ENCODE data around the gene KATNB1.

Gene KATNB1, protein sequence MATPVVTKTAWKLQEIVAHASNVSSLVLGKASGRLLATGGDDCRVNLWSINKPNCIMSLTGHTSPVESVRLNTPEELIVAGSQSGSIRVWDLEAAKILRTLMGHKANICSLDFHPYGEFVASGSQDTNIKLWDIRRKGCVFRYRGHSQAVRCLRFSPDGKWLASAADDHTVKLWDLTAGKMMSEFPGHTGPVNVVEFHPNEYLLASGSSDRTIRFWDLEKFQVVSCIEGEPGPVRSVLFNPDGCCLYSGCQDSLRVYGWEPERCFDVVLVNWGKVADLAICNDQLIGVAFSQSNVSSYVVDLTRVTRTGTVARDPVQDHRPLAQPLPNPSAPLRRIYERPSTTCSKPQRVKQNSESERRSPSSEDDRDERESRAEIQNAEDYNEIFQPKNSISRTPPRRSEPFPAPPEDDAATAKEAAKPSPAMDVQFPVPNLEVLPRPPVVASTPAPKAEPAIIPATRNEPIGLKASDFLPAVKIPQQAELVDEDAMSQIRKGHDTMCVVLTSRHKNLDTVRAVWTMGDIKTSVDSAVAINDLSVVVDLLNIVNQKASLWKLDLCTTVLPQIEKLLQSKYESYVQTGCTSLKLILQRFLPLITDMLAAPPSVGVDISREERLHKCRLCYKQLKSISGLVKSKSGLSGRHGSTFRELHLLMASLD

GRCh38 chr16:57735755-57736418, at the start of gene KATNB1:
TSS of gene KATNB1 (plus strand) at chr16:57735770. CDS start at chr16:57737244, 1,474 bp downstream.
- DNase-seq, result no peak

- DNase-seq, result no peak
Measured at GRCh38 chr16:57686577-57686976, 49.0 kb upstream of the KATNB1 start.

DNA sequence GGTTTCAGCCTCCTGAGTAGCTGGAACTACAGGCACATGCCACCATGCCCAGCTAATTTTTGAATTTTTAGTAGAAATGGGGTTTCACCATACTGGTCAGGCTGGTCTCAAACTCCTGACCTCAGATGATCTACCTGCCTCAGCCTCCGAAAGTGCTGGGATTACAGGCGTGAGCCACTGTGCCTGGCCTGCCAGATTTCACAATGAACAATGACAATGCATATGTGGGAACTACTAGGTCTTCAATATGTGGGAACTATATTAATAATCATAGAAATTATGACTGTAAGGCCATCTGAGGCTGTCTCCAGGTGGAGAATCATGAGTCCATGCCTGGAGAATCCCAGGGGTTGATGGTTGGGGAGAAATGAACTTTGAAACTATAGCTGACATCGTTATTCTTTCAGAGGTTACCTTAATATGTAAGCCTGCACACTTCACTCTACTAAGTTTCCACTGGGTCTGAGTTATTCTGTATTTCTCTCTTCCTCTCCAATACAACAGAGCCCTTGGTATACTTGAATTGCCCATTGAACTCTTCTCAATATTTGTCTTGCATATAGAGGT, 48.1 kb upstream of the KATNB1 start:
- no peak for DNase-seq

DNA sequence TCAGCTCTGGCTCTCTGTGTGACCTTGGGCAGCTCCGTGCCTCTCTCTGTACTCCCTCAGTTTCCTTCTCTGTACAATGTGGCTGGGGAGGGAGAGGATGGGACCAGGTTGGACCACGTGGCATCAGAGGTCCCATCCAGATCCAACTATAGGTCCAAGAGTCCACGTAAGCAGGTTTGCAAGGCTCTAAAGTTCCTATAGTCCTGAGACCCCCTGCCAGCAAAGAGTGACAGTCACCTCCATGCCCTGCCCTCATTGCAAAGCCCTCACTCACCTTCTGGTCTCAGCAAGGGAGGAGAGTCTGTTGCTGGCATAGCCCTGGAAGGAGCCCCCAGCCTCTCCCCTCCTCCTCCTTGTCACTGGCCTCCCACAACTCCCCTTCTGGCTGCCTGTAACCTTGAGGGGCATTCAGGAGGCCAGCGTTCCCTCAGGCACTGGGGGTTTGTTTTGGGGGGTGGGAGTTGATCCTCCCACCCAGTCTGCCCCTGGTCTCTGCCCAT, 47.0 kb upstream of the KATNB1 start:
- no peak for DNase-seq

DNA sequence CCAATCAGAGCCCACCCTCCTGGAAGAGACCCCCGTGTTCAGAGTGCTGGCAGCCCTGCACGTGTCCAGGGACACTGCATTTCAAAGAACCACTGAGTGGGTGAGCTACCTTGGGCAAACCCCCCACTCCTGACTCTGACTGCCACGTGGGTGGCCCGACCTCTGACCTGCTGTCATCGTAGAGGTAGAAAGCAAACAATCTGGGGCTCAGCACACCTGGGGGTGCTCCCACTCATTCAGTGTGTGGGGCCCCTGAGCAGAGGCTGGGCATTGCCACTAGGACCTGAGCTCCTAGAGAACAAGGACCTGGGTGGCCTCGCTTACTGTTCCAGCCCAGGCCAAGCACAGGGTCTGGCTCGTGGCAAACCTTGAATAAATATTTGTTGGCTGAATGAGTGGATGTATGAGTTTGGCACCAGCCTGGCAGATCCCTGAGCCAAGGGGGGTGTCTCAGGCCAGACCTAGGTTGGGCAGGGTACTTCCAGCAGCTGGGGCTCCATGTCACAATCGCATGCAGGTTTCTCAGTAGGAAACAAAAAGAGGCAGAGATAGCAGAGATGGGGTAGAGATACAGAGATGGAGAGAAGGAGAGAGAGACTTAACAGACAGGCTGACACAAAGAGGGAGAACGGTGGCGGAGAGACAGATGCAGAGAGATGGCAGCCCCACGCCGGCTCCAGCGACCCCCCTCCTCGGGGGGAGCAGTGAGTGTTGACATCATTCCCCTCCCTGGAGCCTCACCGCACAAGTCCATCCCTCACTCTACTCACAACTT, 46.4 kb upstream of the KATNB1 start:
- no peak for DNase-seq

- no peak for DNase-seq
Measured at GRCh38 chr16:57689762-57690558, 45.6 kb upstream of the KATNB1 start.

DNA sequence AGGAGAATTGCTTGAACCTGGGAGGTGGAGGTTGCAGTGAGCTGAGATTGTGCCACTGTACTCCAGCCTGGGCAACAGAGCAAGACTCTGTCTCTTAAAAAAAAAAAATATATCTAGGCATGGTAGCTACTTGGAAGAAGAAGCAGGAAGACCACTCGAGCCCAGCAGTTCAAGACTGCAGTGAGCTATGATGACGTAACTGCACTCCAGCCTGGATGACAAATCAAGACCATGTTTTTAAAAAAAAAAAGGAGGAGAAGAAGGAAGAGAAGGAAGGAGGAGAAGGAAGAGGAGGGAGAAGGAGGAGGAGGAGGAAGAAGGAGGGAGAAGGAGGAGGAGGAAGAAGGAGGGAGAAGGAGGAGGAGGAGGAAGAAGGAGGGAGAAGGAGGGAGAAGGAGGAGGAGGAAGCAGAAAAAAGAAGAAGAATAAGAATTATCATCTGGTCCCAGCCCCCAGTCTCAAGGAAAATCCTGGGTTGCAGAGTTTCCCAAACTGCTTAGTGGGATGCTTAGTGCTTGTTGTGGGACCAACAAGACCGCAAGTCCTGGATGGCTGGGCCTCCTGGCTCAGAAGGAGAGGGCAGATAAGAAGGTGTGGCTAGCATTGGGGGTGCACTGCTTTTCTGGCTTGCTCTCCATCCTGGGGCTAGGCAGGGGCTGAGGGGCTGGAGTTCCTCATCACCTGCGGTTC, 44.6 kb upstream of the KATNB1 start:
- DNase-seq, result no peak

- no peak for DNase-seq
Measured at GRCh38 chr16:57692636-57693035, 42.9 kb upstream of the KATNB1 start.

DNA sequence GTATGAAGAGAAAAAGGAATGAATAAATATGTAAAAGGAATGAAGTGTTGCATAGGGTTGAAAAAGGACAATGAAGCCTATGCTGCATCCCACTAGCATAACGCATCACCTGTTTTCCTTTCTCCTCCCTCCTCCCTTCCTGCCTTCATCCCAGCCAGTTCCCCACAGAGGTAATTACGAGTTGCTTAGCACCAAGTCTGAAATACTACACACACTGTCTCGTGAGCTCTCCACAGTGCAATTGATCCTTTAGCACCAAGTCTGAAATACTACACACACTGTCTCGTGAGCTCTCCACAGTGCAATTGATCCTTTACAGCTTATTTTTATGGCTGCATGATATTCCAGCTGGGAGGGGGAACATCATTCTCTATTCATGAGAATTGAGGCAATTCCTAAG, 42.0 kb upstream of the KATNB1 start:
- DNase-seq, result no peak

DNA sequence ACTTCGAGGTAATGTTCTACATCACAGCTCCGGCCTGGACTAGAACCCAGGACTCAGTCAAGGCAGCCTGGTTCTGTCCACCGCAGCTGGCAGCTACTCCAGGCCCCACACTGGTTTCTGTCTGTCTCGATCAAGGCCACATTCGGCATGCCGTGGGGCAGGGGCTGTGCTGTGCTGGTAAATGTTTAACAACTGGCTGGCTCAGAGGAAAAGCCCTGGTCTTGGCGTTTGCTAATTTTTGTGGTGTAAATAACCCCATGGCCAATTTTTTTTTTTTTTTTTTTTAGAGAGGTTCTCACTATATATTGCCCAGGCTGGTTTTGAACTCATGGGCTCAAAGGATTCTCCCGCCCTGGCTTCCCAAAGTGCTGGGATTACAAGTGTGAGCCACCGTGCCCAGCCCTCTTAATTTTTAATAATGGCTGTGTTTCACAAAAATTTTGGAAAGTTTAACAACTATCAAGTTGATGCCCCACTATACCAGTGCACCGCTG, 41.3 kb upstream of the KATNB1 start:
- no peak for DNase-seq

- no peak for DNase-seq
Measured at GRCh38 chr16:57694725-57695679, 40.6 kb upstream of the KATNB1 start, which contains the start of gene DRC7. TSS of gene DRC7 (plus strand) at chr16:57694806. CDS start at chr16:57697950, 3,144 bp downstream.

DNA sequence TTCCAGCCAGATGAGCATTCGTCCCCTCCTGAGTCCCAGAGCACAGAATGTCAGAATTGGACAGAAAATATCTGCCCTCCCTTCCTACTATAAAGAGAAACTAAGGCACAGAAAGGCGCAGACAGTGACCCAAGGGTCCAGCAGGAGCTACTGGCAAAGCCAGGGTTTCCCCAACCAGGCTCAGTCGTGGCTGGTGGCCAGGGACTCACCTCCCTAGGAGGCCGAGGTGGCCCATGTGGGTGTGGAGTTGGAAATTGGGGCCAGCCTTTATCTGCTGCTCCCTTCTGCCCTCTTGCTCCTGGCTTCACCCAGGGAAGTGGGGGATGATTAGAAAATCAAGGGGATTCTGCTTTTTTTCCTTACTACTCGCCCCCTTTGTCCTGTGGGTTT, 39.9 kb upstream of the KATNB1 start:
- DNase-seq, result no peak

- DNase-seq, result no peak
Measured at GRCh38 chr16:57696240-57696639, 39.3 kb upstream of the KATNB1 start.

DNA sequence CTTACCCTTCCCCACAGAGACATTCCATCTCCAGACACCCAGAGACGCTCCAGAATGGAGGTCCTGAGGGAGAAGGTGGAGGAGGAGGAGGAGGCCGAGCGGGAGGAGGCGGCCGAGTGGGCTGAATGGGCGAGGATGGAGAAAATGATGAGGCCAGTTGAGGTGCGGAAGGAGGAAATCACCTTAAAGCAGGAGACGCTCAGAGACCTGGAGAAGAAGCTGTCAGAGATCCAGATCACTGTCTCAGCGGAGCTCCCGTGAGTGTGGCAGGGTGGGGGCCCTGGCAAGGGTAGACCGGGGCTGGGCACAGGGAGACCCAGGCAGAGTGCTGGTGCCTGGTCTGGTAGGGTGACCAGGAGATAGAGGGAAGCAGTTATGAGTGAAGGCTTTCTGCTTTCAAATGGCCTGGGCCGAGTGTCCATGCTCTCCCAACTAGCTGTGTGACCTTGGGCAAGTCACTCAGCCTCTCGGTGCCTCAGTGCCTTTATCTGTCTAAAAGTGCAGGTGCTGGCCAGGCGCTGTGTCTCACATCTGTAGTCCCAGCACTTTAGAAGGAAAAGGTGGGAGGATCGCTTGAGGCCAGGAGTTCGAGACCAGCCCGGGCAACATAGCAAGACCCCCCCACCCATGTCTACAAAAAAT, 37.6 kb upstream of the KATNB1 start:
- no peak for DNase-seq

DNA sequence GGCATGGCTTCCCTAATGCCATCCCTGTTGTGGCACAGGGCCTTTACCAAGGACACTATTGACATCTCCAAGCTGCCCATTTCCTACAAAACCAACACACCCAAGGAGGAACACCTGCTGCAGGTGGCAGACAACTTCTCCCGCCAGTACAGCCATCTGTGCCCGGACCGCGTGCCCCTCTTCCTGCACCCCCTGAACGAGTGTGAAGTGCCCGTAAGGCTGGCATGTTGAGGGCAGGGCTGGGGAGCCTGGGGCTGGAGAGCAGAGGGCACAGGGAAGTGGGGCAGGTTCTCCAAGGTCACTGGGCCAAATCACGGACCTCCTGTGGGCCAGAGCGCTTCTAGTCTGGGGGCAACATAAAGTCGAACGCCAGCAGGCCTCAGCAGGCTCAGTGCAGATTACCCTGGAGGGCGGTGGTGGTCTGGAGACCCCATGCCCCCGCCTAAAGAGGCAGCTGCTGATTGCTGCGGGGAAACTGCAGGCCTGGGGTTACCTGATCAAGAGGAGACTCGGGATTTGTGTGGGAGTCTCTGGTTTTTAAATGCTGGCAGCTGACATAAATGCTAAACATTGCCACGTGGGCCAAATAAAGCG, 36.7 kb upstream of the KATNB1 start:
- DNase-seq, result no peak

GRCh38 chr16:57699481-57699880, 36.1 kb upstream of the KATNB1 start:
- no peak for DNase-seq

- DNase-seq, result no peak
Measured at GRCh38 chr16:57699899-57700298, 35.7 kb upstream of the KATNB1 start.

GRCh38 chr16:57700781-57701551, 34.6 kb upstream of the KATNB1 start:
- no peak for DNase-seq
